Measurements from ENCODE around the gene DENND1A. TPM values are rescaled to one million over a fixed set of nuclear protein-coding genes. Genes with fewer than 3 reads are reported as not detected.

The DENND1A gene
- total RNA-seq, 1 experiment from 2014 or later = 7.2 TPM

GRCh38 chr9:123789554-123790292 is 140.2 kb downstream of the DENND1A start:
- Histone ChIP-seq H3K4me3 (no peak overlapping the region), H3K9me3 (replicated peaks) (no peaks in the 10 kb centered on the region), H3K27me3 (replicated peaks) (no peaks in the 10 kb centered on the region), H3K4me1 (replicated peaks) (no peaks in the 10 kb centered on the region), H3K27ac (no peak overlapping the region), H3K36me3 (no peaks in the 10 kb centered on the region)
- no peak for DNase-seq (ENCODE audit: low read depth in 1 of 2, low spot score in 2 of 2)

DNA sequence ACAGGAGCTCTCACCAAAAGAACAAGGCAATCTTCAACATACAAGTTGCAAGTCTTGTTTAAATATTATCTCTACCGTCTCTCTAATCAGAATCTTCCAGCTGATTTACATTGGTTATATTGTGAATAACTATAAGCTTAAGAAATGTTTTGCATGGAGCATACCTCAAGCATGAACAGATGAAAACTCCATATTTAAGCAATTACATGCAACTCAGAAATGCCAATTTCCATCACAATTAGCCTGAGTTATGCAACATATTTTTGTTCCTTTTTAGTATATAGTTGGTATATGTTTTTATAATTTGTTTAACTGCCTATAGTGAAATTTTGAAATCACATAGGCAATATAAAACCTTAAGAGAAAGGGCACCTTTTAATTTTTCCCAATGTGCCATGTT is 142.5 kb downstream of the DENND1A start:
- DNase-seq (ENCODE audit: low read depth in 1 of 2, low spot score in 2 of 2) = no peak
- Histone ChIP-seq H3K27ac (no peak overlapping the region), H3K27me3 (replicated peaks) (no peaks in the 10 kb centered on the region), H3K9me3 (replicated peaks) (no peaks in the 10 kb centered on the region), H3K4me1 (replicated peaks) (no peaks in the 10 kb centered on the region), H3K36me3 (no peaks in the 10 kb centered on the region), H3K4me3 (no peak overlapping the region)

GRCh38 chr9:123784518-123784917 is 145.4 kb downstream of the DENND1A start:
- H3K27ac ChIP-seq = no peak overlapping the region
- no peak for DNase-seq (ENCODE audit: low read depth in 1 of 2, low spot score in 2 of 2)
- no peak overlapping the region for H3K4me3 ChIP-seq

DNA sequence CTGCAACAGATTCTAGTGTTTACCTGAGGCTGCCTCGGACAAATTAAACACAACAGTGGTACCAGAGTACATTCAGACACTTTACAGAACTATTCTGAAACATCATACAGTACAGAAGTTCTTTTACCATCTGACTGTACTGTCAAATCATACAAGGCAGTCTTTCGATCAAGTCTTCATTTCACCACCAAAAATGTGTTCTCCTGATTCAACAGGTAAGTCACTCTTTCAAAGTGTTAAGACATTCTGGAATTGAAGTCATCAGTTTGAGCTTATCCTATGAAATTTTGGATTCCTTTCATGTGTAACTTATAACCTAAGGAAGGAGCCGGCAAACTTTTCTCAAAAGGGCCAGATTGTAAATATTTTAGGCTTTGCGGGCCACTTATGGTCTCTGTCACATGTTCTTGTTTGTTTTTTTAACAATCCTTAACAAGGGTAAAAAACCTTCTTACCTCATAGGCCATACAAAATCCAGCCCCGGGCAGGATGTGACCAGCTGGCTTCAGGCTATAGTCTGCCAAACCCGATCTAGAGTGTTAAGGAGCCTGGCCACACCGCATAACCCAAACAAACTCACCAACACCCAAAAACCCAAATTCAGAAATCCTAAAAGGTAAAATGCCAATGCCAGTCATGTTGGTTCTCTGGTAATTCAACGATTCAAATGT is 151.6 kb downstream of the DENND1A start:
- DNase-seq (ENCODE audit: low read depth in 1 of 2, low spot score in 2 of 2) = no peak
- Histone ChIP-seq H3K4me3 (no peak overlapping the region), H3K9me3 (replicated peaks) (no peaks in the 10 kb centered on the region), H3K27me3 (replicated peaks) (no peaks in the 10 kb centered on the region), H3K4me1 (replicated peaks) (no peaks in the 10 kb centered on the region), H3K36me3 (no peaks in the 10 kb centered on the region), H3K27ac (no peak overlapping the region)

More at GRCh38 chr9:123784518-123784917, 145.4 kb downstream of the DENND1A start:
- Histone ChIP-seq H3K27me3 (replicated peaks) (no peaks in the 10 kb centered on the region), H3K9me3 (replicated peaks) (no peaks in the 10 kb centered on the region), H3K4me1 (replicated peaks) (no peaks in the 10 kb centered on the region), H3K36me3 (no peaks in the 10 kb centered on the region)

- Histone ChIP-seq H3K36me3 (no peaks in the 10 kb centered on the region), H3K4me1 (replicated peaks) (no peaks in the 10 kb centered on the region), H3K27me3 (replicated peaks) (no peaks in the 10 kb centered on the region), H3K27ac (no peak overlapping the region), H3K4me3 (no peak overlapping the region), H3K9me3 (replicated peaks) (no peaks in the 10 kb centered on the region)
- DNase-seq (ENCODE audit: low read depth in 1 of 2, low spot score in 2 of 2) = no peak
Observed at GRCh38 chr9:123776708-123777537, 153.0 kb downstream of the DENND1A start.

DNA sequence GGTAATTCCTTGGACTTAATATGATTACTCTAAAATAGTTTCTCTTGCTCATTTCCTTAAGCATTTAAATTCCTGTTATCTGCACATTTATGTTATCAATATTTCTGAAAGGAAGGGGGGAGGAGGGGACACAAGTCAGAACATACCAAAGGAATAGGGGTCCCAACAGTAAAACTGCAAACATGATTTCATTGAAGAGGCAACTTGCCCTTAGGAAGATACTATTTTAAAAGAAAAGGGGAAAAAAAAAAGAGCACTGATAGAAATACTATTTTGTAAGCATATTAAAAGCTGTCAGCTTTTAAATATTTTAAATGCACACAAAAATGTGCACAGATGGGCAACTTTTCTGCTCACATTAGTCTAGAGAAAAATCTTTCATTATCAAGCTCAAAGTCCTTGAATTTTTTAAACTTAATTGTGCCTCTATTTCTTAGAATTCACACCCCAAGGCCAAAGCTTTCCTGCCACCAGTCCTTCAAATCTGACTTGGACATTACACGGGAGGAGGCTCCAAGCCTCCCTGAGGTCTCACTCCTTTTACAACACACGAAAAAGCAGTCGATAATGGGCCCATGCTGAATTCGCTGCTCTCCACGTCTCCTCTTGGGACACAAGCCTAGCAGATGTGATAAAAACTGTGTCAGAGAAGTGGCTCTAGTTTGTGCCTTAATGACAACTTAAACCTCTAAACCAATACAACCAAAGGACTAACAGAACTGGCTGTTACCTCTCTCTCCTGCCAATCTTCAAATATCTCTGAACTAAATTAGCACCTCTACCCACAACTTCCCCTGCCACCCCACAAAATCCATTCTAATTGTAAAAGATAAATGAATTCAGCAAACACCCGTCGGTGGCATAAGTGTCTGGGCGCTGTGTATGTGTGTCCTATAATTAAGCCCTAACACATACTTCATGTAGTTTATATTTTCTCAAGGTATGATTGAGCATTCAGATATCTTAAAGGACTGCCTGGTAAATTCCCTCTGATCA is 154.3 kb downstream of the DENND1A start:
- Histone ChIP-seq H3K9me3 (replicated peaks) (no peaks in the 10 kb centered on the region), H3K36me3 (no peaks in the 10 kb centered on the region), H3K4me3 (no peak overlapping the region), H3K27me3 (replicated peaks) (no peaks in the 10 kb centered on the region), H3K27ac (no peak overlapping the region), H3K4me1 (replicated peaks) (no peaks in the 10 kb centered on the region)
- no peak for DNase-seq (ENCODE audit: low read depth in 1 of 2, low spot score in 2 of 2)

DNA sequence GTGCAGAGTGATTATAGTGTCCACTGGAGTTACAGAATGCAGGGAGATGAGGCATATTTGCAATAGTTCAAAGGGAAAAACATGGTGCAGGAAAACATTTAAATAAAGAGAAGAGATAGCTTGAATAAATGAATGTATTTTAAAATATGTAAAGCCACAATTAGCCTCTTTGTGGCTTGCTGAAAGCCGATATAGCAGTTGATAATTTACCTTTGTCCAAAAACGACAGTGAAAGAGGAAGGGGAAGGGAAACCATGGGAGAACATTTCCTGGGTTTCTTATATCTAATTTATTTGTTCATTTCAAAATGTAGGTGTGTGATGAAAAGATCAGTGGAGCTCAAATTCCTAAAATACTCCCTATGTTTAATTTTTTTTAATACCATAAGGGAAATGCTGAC is 156.1 kb downstream of the DENND1A start:
- Histone ChIP-seq H3K27ac (no peak overlapping the region), H3K4me3 (no peak overlapping the region), H3K36me3 (no peaks in the 10 kb centered on the region), H3K27me3 (replicated peaks) (no peaks in the 10 kb centered on the region), H3K4me1 (replicated peaks) (no peaks in the 10 kb centered on the region), H3K9me3 (replicated peaks) (no peaks in the 10 kb centered on the region)
- DNase-seq (ENCODE audit: low read depth in 1 of 2, low spot score in 2 of 2) = no peak

GRCh38 chr9:123772967-123773366 is 157.0 kb downstream of the DENND1A start:
- H3K36me3 ChIP-seq = no peaks in the 10 kb centered on the region
- no peaks in the 10 kb centered on the region for H3K4me1 ChIP-seq (replicated peaks)
- H3K4me3 ChIP-seq = no peak overlapping the region
- H3K27me3 ChIP-seq (replicated peaks) = no peaks in the 10 kb centered on the region
- DNase-seq (ENCODE audit: low read depth in 1 of 2, low spot score in 2 of 2) = no peak
- no peak overlapping the region for H3K27ac ChIP-seq
- no peaks in the 10 kb centered on the region for H3K9me3 ChIP-seq (replicated peaks)

- Histone ChIP-seq H3K9me3 (replicated peaks) (no peaks in the 10 kb centered on the region), H3K27me3 (replicated peaks) (no peaks in the 10 kb centered on the region), H3K27ac (no peak overlapping the region), H3K36me3 (no peaks in the 10 kb centered on the region), H3K4me1 (replicated peaks) (no peaks in the 10 kb centered on the region), H3K4me3 (no peak overlapping the region)
- DNase-seq (ENCODE audit: low read depth in 1 of 2, low spot score in 2 of 2) = no peak
Observed at GRCh38 chr9:123772374-123772773, 157.6 kb downstream of the DENND1A start.

GRCh38 chr9:123771690-123772089 is 158.2 kb downstream of the DENND1A start:
- no peak for DNase-seq (ENCODE audit: low read depth in 1 of 2, low spot score in 2 of 2)
- no peaks in the 10 kb centered on the region for H3K36me3 ChIP-seq
- H3K4me3 ChIP-seq = no peak overlapping the region
- H3K9me3 ChIP-seq (replicated peaks) = no peaks in the 10 kb centered on the region
- H3K4me1 ChIP-seq (replicated peaks) = no peaks in the 10 kb centered on the region
- no peaks in the 10 kb centered on the region for H3K27me3 ChIP-seq (replicated peaks)
- H3K27ac ChIP-seq = no peak overlapping the region

DNA sequence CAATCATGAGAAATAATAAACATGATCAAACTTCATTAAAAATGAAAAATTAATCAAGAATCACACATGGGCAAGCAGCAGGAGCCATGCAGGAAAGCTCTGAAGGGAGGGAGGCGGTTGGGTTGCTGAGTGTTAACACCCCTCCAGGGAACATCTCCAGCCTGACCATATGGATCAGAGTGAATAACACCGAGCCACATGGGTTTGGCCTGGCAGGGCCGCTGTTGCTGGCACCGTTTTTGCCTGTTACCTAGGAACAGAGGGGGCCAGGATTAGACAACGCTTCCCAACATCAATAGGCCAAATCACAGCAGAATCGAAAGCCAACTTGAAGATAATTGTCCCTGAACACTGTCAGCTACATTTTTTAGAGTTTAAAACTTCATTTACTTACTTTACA is 160.2 kb downstream of the DENND1A start:
- Histone ChIP-seq H3K4me3 (no peak overlapping the region), H3K36me3 (no peaks in the 10 kb centered on the region), H3K27me3 (replicated peaks) (no peaks in the 10 kb centered on the region), H3K4me1 (replicated peaks) (no peaks in the 10 kb centered on the region), H3K27ac (no peak overlapping the region), H3K9me3 (replicated peaks) (no peaks in the 10 kb centered on the region)
- no peak for DNase-seq (ENCODE audit: low read depth in 1 of 2, low spot score in 2 of 2)

- Histone ChIP-seq H3K27ac (no peak overlapping the region), H3K4me3 (no peak overlapping the region), H3K27me3 (replicated peaks) (no peaks in the 10 kb centered on the region), H3K4me1 (replicated peaks) (peaks cover 14% of the 10 kb centered on the region), H3K9me3 (replicated peaks) (no peaks in the 10 kb centered on the region), H3K36me3 (no peaks in the 10 kb centered on the region)
- no peak for DNase-seq (ENCODE audit: low read depth in 1 of 2, low spot score in 2 of 2)
Observed at GRCh38 chr9:123763910-123764588, 165.9 kb downstream of the DENND1A start.
